ENCODE measurements around the gene LST1.

The LST1 gene

DNA sequence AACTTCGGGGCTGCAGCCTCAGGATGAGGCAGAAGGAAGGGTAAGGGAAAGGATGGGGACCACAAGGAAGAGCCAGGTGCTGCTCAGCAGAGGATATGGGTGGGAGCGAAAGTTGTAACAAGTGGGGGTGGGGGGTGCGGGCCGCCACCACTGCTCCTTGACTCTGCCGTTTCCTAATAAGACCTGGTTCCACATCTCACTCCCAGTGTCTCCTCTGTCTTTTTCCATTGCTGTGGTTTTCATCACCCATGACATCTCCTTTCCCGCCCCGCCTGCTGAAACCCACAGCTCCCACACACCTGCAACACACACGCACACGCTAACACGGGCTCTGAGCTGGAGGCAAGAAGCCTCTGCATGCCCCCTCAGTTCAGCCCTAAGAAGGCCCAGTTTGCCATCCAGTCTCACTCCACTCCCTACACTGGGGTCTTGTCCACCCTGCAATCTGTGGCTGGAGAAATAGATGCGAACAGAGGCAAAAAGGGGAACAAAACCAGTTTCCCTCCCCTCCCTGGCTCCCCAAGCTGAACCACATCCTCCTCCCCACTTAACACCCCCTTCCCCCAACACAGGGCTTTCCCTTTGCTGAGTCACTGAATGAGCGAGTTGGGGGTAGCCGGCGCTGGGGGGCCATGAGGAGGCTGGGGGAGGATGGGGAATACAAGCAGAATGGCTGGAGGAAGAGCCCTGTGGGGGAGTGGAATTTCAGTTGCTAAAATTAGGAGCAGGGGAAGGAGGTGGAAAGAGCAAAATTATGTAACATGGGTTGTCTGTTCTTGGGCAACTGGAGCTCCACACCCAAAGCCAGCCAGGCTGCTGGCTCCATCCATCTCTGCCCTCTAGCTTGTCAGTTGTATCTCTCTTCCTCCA is 27.2 kb upstream of the LST1 start:
- Histone ChIP-seq H3K27ac (ENCODE audit: poor library complexity, severe bottlenecking) (peak overlapping the region; percentile 72), H3K4me3 (ENCODE audit: severe bottlenecking) (no peak overlapping the region), H3K9me3 (ENCODE audit: severe bottlenecking) (no peaks in the 10 kb centered on the region), H3K27me3 (ENCODE audit: insufficient read depth, poor library complexity, severe bottlenecking) (no peaks in the 10 kb centered on the region), H3K4me1 (ENCODE audit: insufficient read depth, poor library complexity, severe bottlenecking) (peaks cover 27% of the 10 kb centered on the region), H3K36me3 (ENCODE audit: low read depth) (peaks cover 54% of the 10 kb centered on the region)
- TF ChIP-seq CTCF (IDR thresholded peaks at IDR 0.05; ENCODE audit: poor library complexity, severe bottlenecking) = no peak
- DNase-seq (ENCODE audit: low spot score) (no peak), ATAC-seq (ENCODE audit: low read depth) (no peak)

DNA sequence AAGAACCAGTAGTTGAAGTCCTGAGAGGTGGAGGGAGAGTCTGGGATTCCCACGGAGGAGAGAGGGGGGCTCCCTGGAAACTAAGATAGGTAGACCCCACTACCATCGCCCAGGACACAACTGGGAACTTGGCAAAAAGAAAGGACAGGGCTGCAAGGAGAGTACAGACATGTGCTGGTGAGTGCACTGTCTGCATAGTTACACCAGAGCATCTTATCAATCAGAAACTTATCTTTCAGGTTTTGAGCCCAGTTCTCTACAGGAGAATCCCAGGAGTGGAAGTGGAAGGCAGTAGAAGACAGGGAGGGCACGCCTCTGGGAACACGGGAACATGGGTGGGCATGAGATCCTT is 26.5 kb upstream of the LST1 start:
- ATAC-seq (ENCODE audit: low read depth) = no peak
- H3K27ac ChIP-seq (ENCODE audit: poor library complexity, severe bottlenecking) = peak overlapping the region; percentile 72

GRCh38 chr6:31559958-31560696 is 25.9 kb upstream of the LST1 start:
- peak overlapping the region; percentile 72 for H3K27ac ChIP-seq (ENCODE audit: poor library complexity, severe bottlenecking)
- H3K4me3 ChIP-seq (ENCODE audit: severe bottlenecking) = no peak overlapping the region
- H3K4me1 ChIP-seq (ENCODE audit: insufficient read depth, poor library complexity, severe bottlenecking) = peaks cover 27% of the 10 kb centered on the region
- H3K27me3 ChIP-seq (ENCODE audit: insufficient read depth, poor library complexity, severe bottlenecking) = no peaks in the 10 kb centered on the region
- no peaks in the 10 kb centered on the region for H3K9me3 ChIP-seq (ENCODE audit: severe bottlenecking)
- ATAC-seq (ENCODE audit: low read depth) (peak; percentile 90), DNase-seq (ENCODE audit: low spot score) (peak; percentile 78)
- H3K36me3 ChIP-seq (ENCODE audit: low read depth) = peaks cover 43% of the 10 kb centered on the region
- TF ChIP-seq CTCF (IDR thresholded peaks at IDR 0.05; ENCODE audit: poor library complexity, severe bottlenecking) = no peak

More for the DNA sequence above, 26.5 kb upstream of the LST1 start:
- Histone ChIP-seq H3K4me3 (ENCODE audit: severe bottlenecking) (no peak overlapping the region), H3K9me3 (ENCODE audit: severe bottlenecking) (no peaks in the 10 kb centered on the region), H3K4me1 (ENCODE audit: insufficient read depth, poor library complexity, severe bottlenecking) (peaks cover 27% of the 10 kb centered on the region), H3K36me3 (ENCODE audit: low read depth) (peaks cover 49% of the 10 kb centered on the region), H3K27me3 (ENCODE audit: insufficient read depth, poor library complexity, severe bottlenecking) (no peaks in the 10 kb centered on the region)
- no peak for TF ChIP-seq CTCF (IDR thresholded peaks at IDR 0.05; ENCODE audit: poor library complexity, severe bottlenecking)
- no peak for DNase-seq (ENCODE audit: low spot score)

DNA sequence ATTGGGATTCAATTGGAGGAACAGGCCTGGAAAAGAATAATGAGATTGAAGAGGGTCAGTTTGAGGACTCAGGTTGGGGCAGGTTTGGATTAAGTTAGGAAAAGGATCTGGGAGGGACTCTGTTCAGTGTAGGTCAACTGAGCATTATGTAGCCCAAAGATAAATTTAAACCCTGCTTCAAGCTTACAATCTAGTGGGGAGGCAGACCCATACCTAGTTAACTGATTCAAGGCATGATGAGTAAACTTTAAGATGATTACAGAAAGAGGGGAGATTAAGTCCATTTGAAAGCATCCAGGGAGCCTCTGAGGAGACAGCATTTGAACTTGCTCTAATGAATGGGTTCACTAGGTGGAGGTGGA is 25.4 kb upstream of the LST1 start:
- no peak for TF ChIP-seq CTCF (IDR thresholded peaks at IDR 0.05; ENCODE audit: poor library complexity, severe bottlenecking)
- Histone ChIP-seq H3K27me3 (ENCODE audit: insufficient read depth, poor library complexity, severe bottlenecking) (no peaks in the 10 kb centered on the region), H3K4me3 (ENCODE audit: severe bottlenecking) (no peak overlapping the region), H3K9me3 (ENCODE audit: severe bottlenecking) (no peaks in the 10 kb centered on the region), H3K4me1 (ENCODE audit: insufficient read depth, poor library complexity, severe bottlenecking) (peaks cover 27% of the 10 kb centered on the region), H3K36me3 (ENCODE audit: low read depth) (peaks cover 42% of the 10 kb centered on the region), H3K27ac (ENCODE audit: poor library complexity, severe bottlenecking) (peak overlapping the region; percentile 72)
- ATAC-seq (ENCODE audit: low read depth) = no peak
- no peak for DNase-seq (ENCODE audit: low spot score)
